GM23338 (cell line): ENCODE measurements around the gene MLPH. TPM values are rescaled to one million over a fixed set of nuclear protein-coding genes. Genes with fewer than 3 reads are reported as not detected.

Experiments
- ATAC-seq: fragments of 200-7000 bp; cut with Tn5 transposase; 3 replicates; pipeline ENCODE4 v1.9.1; 2020
- DNase-seq: peaks from one replicate; pipeline ENCODE4 v3.0.0-alpha.2; 2015; ENCODE audit warnings: low spot score
- H2AFZ ChIP-seq: fragments of 200-600 bp; sonication (generic); 2 replicates; pipeline ENCODE4 v1.8.0; 2016; ENCODE audit warnings: antibody characterized with exemption, mild to moderate bottlenecking, moderate library complexity
- H3F3A ChIP-seq: fragments of 200-600 bp; sonication (generic); replicated peaks from 2 replicates; pipeline ENCODE4 v1.8.0; 2017; ENCODE audit warnings: antibody characterized with exemption, mixed run types, low read depth
- H3K27ac ChIP-seq: fragments of 200-600 bp; sonication (generic); 2 replicates; pipeline ENCODE4 v1.6.1; 2016; ENCODE audit warnings: low read depth
- H3K27me3 ChIP-seq: fragments of 200-600 bp; sonication (generic); 2 replicates; pipeline ENCODE4 v1.8.0; 2016; ENCODE audit warnings: mild to moderate bottlenecking, mixed run types, moderate library complexity; ENCODE audit not compliant: insufficient read depth
- H3K36me3 ChIP-seq: fragments of 200-600 bp; sonication (generic); 2 replicates; pipeline ENCODE4 v1.8.0; 2016; ENCODE audit warnings: mild to moderate bottlenecking; ENCODE audit not compliant: insufficient read depth
- H3K4me1 ChIP-seq: fragments of 200-600 bp; sonication (generic); 2 replicates; pipeline ENCODE4 v1.8.0; 2016; ENCODE audit warnings: mild to moderate bottlenecking, moderate library complexity; ENCODE audit not compliant: insufficient read depth
- H3K4me2 ChIP-seq: fragments of 200-600 bp; sonication (generic); 2 replicates; pipeline ENCODE4 v1.7.1; 2017; ENCODE audit warnings: mixed run types
- H3K4me3 ChIP-seq: fragments of 200-600 bp; sonication (generic); 2 replicates; pipeline ENCODE4 v1.6.1; 2016; ENCODE audit warnings: mixed run types
- H3K79me2 ChIP-seq: fragments of 200-600 bp; sonication (generic); replicated peaks from 2 replicates; pipeline ENCODE4 v1.8.0; 2017; ENCODE audit warnings: mild to moderate bottlenecking; ENCODE audit not compliant: insufficient read depth
- H3K9me2 ChIP-seq: fragments of 200-600 bp; sonication (generic); 2 replicates; pipeline ENCODE4 v1.8.0; 2017; ENCODE audit not compliant: insufficient read depth
- H4K20me1 ChIP-seq: fragments of 200-600 bp; sonication (generic); replicated peaks from 2 replicates; pipeline ENCODE4 v1.8.0; 2017; ENCODE audit warnings: mild to moderate bottlenecking; ENCODE audit not compliant: insufficient read depth
- H3K27ac Mint-ChIP-seq: 2 replicates; pipeline ENCODE4 v1.8.0; 2020; ENCODE audit warnings: inconsistent platforms, mild to moderate bottlenecking, moderate library complexity, mixed read lengths
- H3K27me3 Mint-ChIP-seq: 3 replicates; pipeline ENCODE4 v1.8.0; 2022; ENCODE audit warnings: low read depth, mild to moderate bottlenecking, moderate library complexity, mixed read lengths, inconsistent platforms; ENCODE audit not compliant: insufficient read depth, poor library complexity
- H3K36me3 Mint-ChIP-seq: 3 replicates; pipeline ENCODE4 v1.8.0; 2021; ENCODE audit warnings: low read depth, mild to moderate bottlenecking, inconsistent platforms, moderate library complexity, mixed read lengths
- H3K4me1 Mint-ChIP-seq: 3 replicates; pipeline ENCODE4 v1.8.0; 2020; ENCODE audit warnings: mild to moderate bottlenecking, inconsistent platforms, mixed read lengths
- H3K4me3 Mint-ChIP-seq: 3 replicates; pipeline ENCODE4 v1.8.0; 2021; ENCODE audit warnings: moderate library complexity, mild to moderate bottlenecking, inconsistent platforms, mixed read lengths
- H3K9me3 Mint-ChIP-seq: 3 replicates; pipeline ENCODE4 v1.8.0; 2020; ENCODE audit warnings: moderate library complexity, mild to moderate bottlenecking, inconsistent platforms, mixed read lengths
- CTCF ChIP-seq, 2 experiments: fragments of 200-600 bp in 1 of 2; sonication (generic) in 1 of 2; conservative IDR thresholded peaks; 2 replicates each; pipeline versions ENCODE4 v1.5.1 to v1.6.1; 2016 to 2017; ENCODE audit warnings: antibody characterized with exemption in 2 of 2, low read depth in 2 of 2, mild to moderate bottlenecking in 2 of 2, moderate library complexity in 1 of 2
- ETS1 ChIP-seq: IDR thresholded peaks from 2 replicates; pipeline ENCODE4 v1.6.1; 2016; ENCODE audit warnings: antibody characterized with exemption
- EZH2 ChIP-seq: fragments of 200-600 bp; sonication (generic); IDR thresholded peaks from one replicate; pipeline ENCODE4 v1.8.0; 2017; ENCODE audit warnings: antibody characterized with exemption, mild to moderate bottlenecking, low read depth; ENCODE audit not compliant: unreplicated experiment
- EZH2phosphoT487 ChIP-seq: fragments of 200-600 bp; sonication (generic); IDR thresholded peaks from one replicate; pipeline ENCODE4 v1.8.1; 2018; ENCODE audit warnings: antibody characterized with exemption; ENCODE audit not compliant: unreplicated experiment
- JUNB ChIP-seq: IDR thresholded peaks from one replicate; pipeline ENCODE4 v1.6.1; 2016; ENCODE audit warnings: antibody characterized with exemption; ENCODE audit not compliant: unreplicated experiment
- NANOG ChIP-seq: IDR thresholded peaks from 2 replicates; pipeline ENCODE4 v1.6.1; 2016; ENCODE audit warnings: antibody characterized with exemption, borderline replicate concordance
- POLR2AphosphoS5 ChIP-seq: IDR thresholded peaks from 2 replicates; pipeline ENCODE4 v1.6.1; 2016; ENCODE audit warnings: antibody characterized with exemption, low read depth
- STAT1 ChIP-seq: IDR thresholded peaks from one replicate; pipeline ENCODE4 v1.6.1; 2016; ENCODE audit warnings: antibody characterized with exemption; ENCODE audit not compliant: unreplicated experiment
- ZNF114 ChIP-seq: fragments of 250-450 bp; sonication (Bioruptor Pico); IDR thresholded peaks from 2 replicates; pipeline ENCODE4 v1.5.0; 2020; ENCODE audit warnings: mild to moderate bottlenecking, moderate library complexity
- ZNF331 ChIP-seq: fragments of 250-450 bp; sonication (Bioruptor Pico); IDR thresholded peaks from 2 replicates; pipeline ENCODE4 v1.5.0; 2020; ENCODE audit warnings: low read depth, mild to moderate bottlenecking, moderate library complexity
- polyA plus RNA-seq: library from polyadenylated mRNA; unstranded; fragments of >200 nt; fragmentation: Nextera tagmentation; extraction: Ambion mirVana; gene quantifications from 2 replicates; pipeline ENCODE4 v1.2.1, GENCODE V29; 2016
- total RNA-seq: library from RNA; depleted of rRNA; stranded (reverse); fragments of >200 nt; shearing (Covaris generic); gene quantifications from 2 replicates; pipeline ENCODE4 v1.2.3, GENCODE V29; 2014
- TF ChIP-seq, protein P1 (sequence below): IDR thresholded peaks from one replicate; pipeline ENCODE4 v1.6.1; 2018; ENCODE audit warnings: antibody characterized with exemption; ENCODE audit not compliant: unreplicated experiment
- TF ChIP-seq, protein P2 (sequence below): fragments of 250-450 bp; sonication (Bioruptor Pico); IDR thresholded peaks from 2 replicates; pipeline ENCODE4 v1.5.0; 2020; ENCODE audit warnings: mild to moderate bottlenecking, moderate library complexity

Gene MLPH
- total and polyA plus RNA-seq, 2 experiments from 2014 or later, result 13.6 to 16.5 TPM

DNA sequence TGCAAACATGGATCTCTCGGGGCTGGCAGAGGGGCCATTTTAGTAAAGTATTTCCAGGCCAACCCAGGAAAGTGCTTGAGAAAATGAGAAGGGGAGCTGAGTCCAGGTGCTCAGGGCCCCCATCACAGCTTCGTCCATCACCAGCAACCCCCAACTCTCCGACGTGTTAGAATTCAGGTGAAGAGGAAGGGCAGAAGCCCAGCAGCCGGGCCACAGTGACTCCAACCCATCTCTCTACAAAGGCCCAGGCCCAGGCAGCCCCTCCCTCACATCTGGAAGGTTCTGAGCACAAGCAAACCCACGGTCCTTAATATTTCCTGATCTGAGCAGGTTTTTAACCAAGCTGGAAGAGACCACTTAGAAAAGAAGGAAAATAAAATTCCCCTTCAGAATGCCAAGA is 38.4 kb upstream of the MLPH start (continued):
- TF ChIP-seq ETS1 (no peak), EZH2phosphoT487 (no peak), JUNB (no peak), STAT1 (no peak), NANOG (no peak)
- TF ChIP-seq, protein P1, sequence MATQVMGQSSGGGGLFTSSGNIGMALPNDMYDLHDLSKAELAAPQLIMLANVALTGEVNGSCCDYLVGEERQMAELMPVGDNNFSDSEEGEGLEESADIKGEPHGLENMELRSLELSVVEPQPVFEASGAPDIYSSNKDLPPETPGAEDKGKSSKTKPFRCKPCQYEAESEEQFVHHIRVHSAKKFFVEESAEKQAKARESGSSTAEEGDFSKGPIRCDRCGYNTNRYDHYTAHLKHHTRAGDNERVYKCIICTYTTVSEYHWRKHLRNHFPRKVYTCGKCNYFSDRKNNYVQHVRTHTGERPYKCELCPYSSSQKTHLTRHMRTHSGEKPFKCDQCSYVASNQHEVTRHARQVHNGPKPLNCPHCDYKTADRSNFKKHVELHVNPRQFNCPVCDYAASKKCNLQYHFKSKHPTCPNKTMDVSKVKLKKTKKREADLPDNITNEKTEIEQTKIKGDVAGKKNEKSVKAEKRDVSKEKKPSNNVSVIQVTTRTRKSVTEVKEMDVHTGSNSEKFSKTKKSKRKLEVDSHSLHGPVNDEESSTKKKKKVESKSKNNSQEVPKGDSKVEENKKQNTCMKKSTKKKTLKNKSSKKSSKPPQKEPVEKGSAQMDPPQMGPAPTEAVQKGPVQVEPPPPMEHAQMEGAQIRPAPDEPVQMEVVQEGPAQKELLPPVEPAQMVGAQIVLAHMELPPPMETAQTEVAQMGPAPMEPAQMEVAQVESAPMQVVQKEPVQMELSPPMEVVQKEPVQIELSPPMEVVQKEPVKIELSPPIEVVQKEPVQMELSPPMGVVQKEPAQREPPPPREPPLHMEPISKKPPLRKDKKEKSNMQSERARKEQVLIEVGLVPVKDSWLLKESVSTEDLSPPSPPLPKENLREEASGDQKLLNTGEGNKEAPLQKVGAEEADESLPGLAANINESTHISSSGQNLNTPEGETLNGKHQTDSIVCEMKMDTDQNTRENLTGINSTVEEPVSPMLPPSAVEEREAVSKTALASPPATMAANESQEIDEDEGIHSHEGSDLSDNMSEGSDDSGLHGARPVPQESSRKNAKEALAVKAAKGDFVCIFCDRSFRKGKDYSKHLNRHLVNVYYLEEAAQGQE, result no peak

GRCh38 chr2:237449193-237449881 is 37.7 kb upstream of the MLPH start:
- Histone ChIP-seq H3K9me2 (no peaks in the 10 kb centered on the region), H2AFZ (no peak overlapping the region), H4K20me1 (no peaks in the 10 kb centered on the region), H3K4me1 (peaks cover 16% of the 10 kb centered on the region), H3K27me3 (no peaks in the 10 kb centered on the region), H3K79me2 (no peaks in the 10 kb centered on the region), H3F3A (no peaks in the 10 kb centered on the region), H3K4me2 (no peak overlapping the region), H3K36me3 (no peaks in the 10 kb centered on the region), H3K27ac (no peak overlapping the region), H3K4me3 (no peak overlapping the region)
- peaks cover 11% of the 10 kb centered on the region for H3K27me3 Mint-ChIP-seq
- ATAC-seq (no peak), DNase-seq (no peak)
- H3K4me3 Mint-ChIP-seq, result no peak overlapping the region
- H3K36me3 Mint-ChIP-seq, result no peaks in the 10 kb centered on the region
- H3K27ac Mint-ChIP-seq, result no peak overlapping the region
- H3K4me1 Mint-ChIP-seq, result peaks cover 19% of the 10 kb centered on the region
- peaks cover 3% of the 10 kb centered on the region; the same call in 1 of the 3 replicates for H3K9me3 Mint-ChIP-seq
- TF ChIP-seq ZNF331 (no peak), EZH2phosphoT487 (no peak), ZNF114 (CRISPR knock-in tag) (no peak), POLR2AphosphoS5 (no peak), CTCF (conservative IDR thresholded peaks at IDR 0.05; ENCODE audit: low read depth in 2 of 2) (no peak), NANOG (no peak), STAT1 (no peak), EZH2 (no peak), JUNB (no peak)
- TF ChIP-seq, protein P2, sequence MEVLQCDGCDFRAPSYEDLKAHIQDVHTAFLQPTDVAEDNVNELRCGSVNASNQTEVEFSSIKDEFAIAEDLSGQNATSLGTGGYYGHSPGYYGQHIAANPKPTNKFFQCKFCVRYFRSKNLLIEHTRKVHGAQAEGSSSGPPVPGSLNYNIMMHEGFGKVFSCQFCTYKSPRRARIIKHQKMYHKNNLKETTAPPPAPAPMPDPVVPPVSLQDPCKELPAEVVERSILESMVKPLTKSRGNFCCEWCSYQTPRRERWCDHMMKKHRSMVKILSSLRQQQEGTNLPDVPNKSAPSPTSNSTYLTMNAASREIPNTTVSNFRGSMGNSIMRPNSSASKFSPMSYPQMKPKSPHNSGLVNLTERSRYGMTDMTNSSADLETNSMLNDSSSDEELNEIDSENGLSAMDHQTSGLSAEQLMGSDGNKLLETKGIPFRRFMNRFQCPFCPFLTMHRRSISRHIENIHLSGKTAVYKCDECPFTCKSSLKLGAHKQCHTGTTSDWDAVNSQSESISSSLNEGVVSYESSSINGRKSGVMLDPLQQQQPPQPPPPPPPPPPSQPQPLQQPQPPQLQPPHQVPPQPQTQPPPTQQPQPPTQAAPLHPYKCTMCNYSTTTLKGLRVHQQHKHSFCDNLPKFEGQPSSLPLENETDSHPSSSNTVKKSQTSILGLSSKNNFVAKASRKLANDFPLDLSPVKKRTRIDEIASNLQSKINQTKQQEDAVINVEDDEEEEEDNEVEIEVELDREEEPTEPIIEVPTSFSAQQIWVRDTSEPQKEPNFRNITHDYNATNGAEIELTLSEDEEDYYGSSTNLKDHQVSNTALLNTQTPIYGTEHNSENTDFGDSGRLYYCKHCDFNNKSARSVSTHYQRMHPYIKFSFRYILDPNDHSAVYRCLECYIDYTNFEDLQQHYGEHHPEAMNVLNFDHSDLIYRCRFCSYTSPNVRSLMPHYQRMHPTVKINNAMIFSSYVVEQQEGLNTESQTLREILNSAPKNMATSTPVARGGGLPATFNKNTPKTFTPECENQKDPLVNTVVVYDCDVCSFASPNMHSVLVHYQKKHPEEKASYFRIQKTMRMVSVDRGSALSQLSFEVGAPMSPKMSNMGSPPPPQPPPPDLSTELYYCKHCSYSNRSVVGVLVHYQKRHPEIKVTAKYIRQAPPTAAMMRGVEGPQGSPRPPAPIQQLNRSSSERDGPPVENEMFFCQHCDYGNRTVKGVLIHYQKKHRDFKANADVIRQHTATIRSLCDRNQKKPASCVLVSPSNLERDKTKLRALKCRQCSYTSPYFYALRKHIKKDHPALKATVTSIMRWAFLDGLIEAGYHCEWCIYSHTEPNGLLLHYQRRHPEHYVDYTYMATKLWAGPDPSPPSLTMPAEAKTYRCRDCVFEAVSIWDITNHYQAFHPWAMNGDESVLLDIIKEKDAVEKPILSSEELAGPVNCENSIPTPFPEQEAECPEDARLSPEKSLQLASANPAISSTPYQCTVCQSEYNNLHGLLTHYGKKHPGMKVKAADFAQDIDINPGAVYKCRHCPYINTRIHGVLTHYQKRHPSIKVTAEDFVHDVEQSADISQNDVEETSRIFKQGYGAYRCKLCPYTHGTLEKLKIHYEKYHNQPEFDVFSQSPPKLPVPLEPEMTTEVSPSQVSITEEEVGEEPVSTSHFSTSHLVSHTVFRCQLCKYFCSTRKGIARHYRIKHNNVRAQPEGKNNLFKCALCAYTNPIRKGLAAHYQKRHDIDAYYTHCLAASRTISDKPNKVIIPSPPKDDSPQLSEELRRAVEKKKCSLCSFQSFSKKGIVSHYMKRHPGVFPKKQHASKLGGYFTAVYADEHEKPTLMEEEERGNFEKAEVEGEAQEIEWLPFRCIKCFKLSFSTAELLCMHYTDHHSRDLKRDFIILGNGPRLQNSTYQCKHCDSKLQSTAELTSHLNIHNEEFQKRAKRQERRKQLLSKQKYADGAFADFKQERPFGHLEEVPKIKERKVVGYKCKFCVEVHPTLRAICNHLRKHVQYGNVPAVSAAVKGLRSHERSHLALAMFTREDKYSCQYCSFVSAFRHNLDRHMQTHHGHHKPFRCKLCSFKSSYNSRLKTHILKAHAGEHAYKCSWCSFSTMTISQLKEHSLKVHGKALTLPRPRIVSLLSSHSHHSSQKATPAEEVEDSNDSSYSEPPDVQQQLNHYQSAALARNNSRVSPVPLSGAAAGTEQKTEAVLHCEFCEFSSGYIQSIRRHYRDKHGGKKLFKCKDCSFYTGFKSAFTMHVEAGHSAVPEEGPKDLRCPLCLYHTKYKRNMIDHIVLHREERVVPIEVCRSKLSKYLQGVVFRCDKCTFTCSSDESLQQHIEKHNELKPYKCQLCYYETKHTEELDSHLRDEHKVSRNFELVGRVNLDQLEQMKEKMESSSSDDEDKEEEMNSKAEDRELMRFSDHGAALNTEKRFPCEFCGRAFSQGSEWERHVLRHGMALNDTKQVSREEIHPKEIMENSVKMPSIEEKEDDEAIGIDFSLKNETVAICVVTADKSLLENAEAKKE, result no peak
